Lung microvascular endothelial cell (primary cell): ENCODE measurements around the gene HOXA3. TPM values are rescaled to one million over a fixed set of nuclear protein-coding genes. Genes with fewer than 3 reads are reported as not detected.

Source experiments
- DNase-seq, 2 donors: peaks; one replicate each; pipeline versions ENCODE4 v3.0.0 to v3.0.0-alpha.2; 2010; ENCODE audit warnings: low read depth in 2 of 2
- total RNA-seq: library from RNA; depleted of rRNA; stranded (reverse); fragments of >200 nt; gene quantifications from 2 replicates; pipeline ENCODE4 v1.2.1, GENCODE V29; 2014

HOXA3 gene
- total RNA-seq, 1 donor from 2014 or later: 5.0 TPM

GRCh38 chr7:27168265-27168947, 16.0 kb upstream of the HOXA3 start:
- no peak for DNase-seq

- no peak for DNase-seq
These were observed 15.5 kb upstream of the HOXA3 start for GRCh38 chr7:27167916-27168264.

- no peak for DNase-seq
These were observed 14.4 kb upstream of the HOXA3 start for GRCh38 chr7:27166531-27167505.

- no peak for DNase-seq
These were observed 13.7 kb upstream of the HOXA3 start for GRCh38 chr7:27165996-27166530.

GRCh38 chr7:27165089-27165995, 13.0 kb upstream of the HOXA3 start, which contains the start of gene HOXA9:
TSS of gene HOXA9 (minus strand) at chr7:27165537. CDS start at chr7:27165457, 80 bp downstream.
- peak; percentile 89 to 97 for DNase-seq

- DNase-seq: no peak
These were observed 12.1 kb upstream of the HOXA3 start for GRCh38 chr7:27164367-27165088.

- DNase-seq: no peak
These were observed 11.6 kb upstream of the HOXA3 start for GRCh38 chr7:27164045-27164366.

GRCh38 chr7:27163288-27164044, 11.1 kb upstream of the HOXA3 start:
- no peak for DNase-seq

- DNase-seq: no peak
These were observed 10.3 kb upstream of the HOXA3 start for GRCh38 chr7:27162561-27163287.

GRCh38 chr7:27161721-27162560, 9.6 kb upstream of the HOXA3 start:
- DNase-seq: no peak

- no peak for DNase-seq
These were observed 8.9 kb upstream of the HOXA3 start for GRCh38 chr7:27161214-27161720.

GRCh38 chr7:27160546-27161213, 8.3 kb upstream of the HOXA3 start:
- DNase-seq: peak; percentile 90

GRCh38 chr7:27160145-27160545, 7.8 kb upstream of the HOXA3 start:
- DNase-seq: no peak

GRCh38 chr7:27159266-27160144, 7.1 kb upstream of the HOXA3 start:
- no peak for DNase-seq

GRCh38 chr7:27158436-27159265, 6.3 kb upstream of the HOXA3 start:
- peak in 1 of 2 donors; percentile 58 for DNase-seq
